H9 (cell line): ENCODE data around the gene SPCS2. TPM values are rescaled to one million over a fixed set of nuclear protein-coding genes. Genes with fewer than 3 reads are reported as not detected.

ENCODE experiments used
- DNase-seq: peaks from one replicate; pipeline ENCODE4 v3.0.0-alpha.2; 2017
- H2AFZ ChIP-seq: one replicate; pipeline ENCODE4 v1.6.1; 2013; ENCODE audit warnings: mild to moderate bottlenecking, low read length, control low read depth, moderate library complexity
- H2AK5ac ChIP-seq: 2 replicates; pipeline ENCODE4 v1.6.1; 2013; ENCODE audit warnings: low read length, control low read depth, mixed read lengths; ENCODE audit not compliant: insufficient read length
- H2BK120ac ChIP-seq: one replicate; pipeline ENCODE4 v1.6.1; 2013; ENCODE audit warnings: low read depth, mild to moderate bottlenecking, low read length, control low read depth, inconsistent platforms; ENCODE audit not compliant: poor library complexity, severe bottlenecking
- H2BK12ac ChIP-seq: 2 replicates; pipeline ENCODE4 v1.6.1; 2013; ENCODE audit warnings: low read length, control low read depth, mixed read lengths, low read depth; ENCODE audit not compliant: insufficient read length
- H2BK15ac ChIP-seq: 2 replicates; pipeline ENCODE4 v1.6.1; 2013; ENCODE audit warnings: low read depth, low read length, control low read depth
- H2BK20ac ChIP-seq: one replicate; pipeline ENCODE4 v1.6.1; 2013; ENCODE audit warnings: low read depth, mild to moderate bottlenecking, low read length, control low read depth, inconsistent platforms; ENCODE audit not compliant: poor library complexity, severe bottlenecking
- H2BK5ac ChIP-seq: 2 replicates; pipeline ENCODE4 v1.6.1; 2013; ENCODE audit warnings: low read length, control low read depth, mixed read lengths; ENCODE audit not compliant: insufficient read length
- H3K14ac ChIP-seq: 2 replicates; pipeline ENCODE4 v1.6.1; 2013; ENCODE audit warnings: low read length, control low read depth; ENCODE audit not compliant: insufficient read depth
- H3K18ac ChIP-seq: 2 replicates; pipeline ENCODE4 v1.6.1; 2013; ENCODE audit warnings: low read depth, mild to moderate bottlenecking, mixed read lengths, low read length, control low read depth; ENCODE audit not compliant: insufficient read length
- H3K23ac ChIP-seq: 2 replicates; pipeline ENCODE4 v1.6.1; 2013; ENCODE audit warnings: low read length, control low read depth, mixed read lengths, low read depth; ENCODE audit not compliant: insufficient read length
- H3K23me2 ChIP-seq: 2 replicates; pipeline ENCODE4 v1.6.1; 2013; ENCODE audit warnings: low read depth, mild to moderate bottlenecking, mixed read lengths, low read length, control low read depth; ENCODE audit not compliant: insufficient read length, poor library complexity, severe bottlenecking
- H3K27ac ChIP-seq: 2 replicates; pipeline ENCODE4 v1.5.1; 2013; ENCODE audit warnings: low read length, control low read depth, mixed read lengths, low read depth; ENCODE audit not compliant: insufficient read length
- H3K27me3 ChIP-seq: 2 replicates; pipeline ENCODE4 v1.6.1; 2013; ENCODE audit warnings: low read length, control low read depth, inconsistent platforms; ENCODE audit not compliant: insufficient read depth
- H3K4ac ChIP-seq: 2 replicates; pipeline ENCODE4 v1.6.1; 2013; ENCODE audit warnings: low read depth, mild to moderate bottlenecking, control low read depth, inconsistent platforms, low read length, moderate library complexity
- H3K4me1 ChIP-seq: 2 replicates; pipeline ENCODE4 v1.6.1; 2013; ENCODE audit warnings: low read length, control low read depth, inconsistent platforms; ENCODE audit not compliant: insufficient read depth
- H3K4me2 ChIP-seq: 2 replicates; pipeline ENCODE4 v1.6.1; 2013; ENCODE audit warnings: low read length, control low read depth, mixed read lengths; ENCODE audit not compliant: insufficient read length, insufficient read depth
- H3K56ac ChIP-seq: 2 replicates; pipeline ENCODE4 v1.6.1; 2013; ENCODE audit warnings: low read depth, mild to moderate bottlenecking, mixed read lengths, low read length, control low read depth; ENCODE audit not compliant: insufficient read length
- H3K79me1 ChIP-seq: 2 replicates; pipeline ENCODE4 v1.6.1; 2013; ENCODE audit warnings: low read depth, mild to moderate bottlenecking, moderate library complexity, low read length, control low read depth, inconsistent platforms; ENCODE audit not compliant: insufficient read depth, poor library complexity, severe bottlenecking
- H3K79me2 ChIP-seq: 2 replicates; pipeline ENCODE4 v1.6.1; 2013; ENCODE audit warnings: low read length, control low read depth, inconsistent platforms; ENCODE audit not compliant: insufficient read depth
- H3K9ac ChIP-seq: 2 replicates; pipeline ENCODE4 v1.6.1; 2013; ENCODE audit warnings: low read length, control low read depth, mixed read lengths; ENCODE audit not compliant: insufficient read length; ENCODE audit errors: extremely low read depth
- H3K9me3 ChIP-seq: one replicate; pipeline ENCODE4 v1.6.1; 2013; ENCODE audit warnings: low read depth, low read length, inconsistent platforms; ENCODE audit not compliant: control insufficient read depth
- H3T11ph ChIP-seq: one replicate; pipeline ENCODE4 v1.6.1; 2013; ENCODE audit warnings: mild to moderate bottlenecking, low read length, control low read depth, inconsistent platforms
- H4K20me1 ChIP-seq: one replicate; pipeline ENCODE4 v1.6.1; 2013; ENCODE audit not compliant: control insufficient read depth, insufficient read length, insufficient read depth
- H4K5ac ChIP-seq: 2 replicates; pipeline ENCODE4 v1.6.1; 2013; ENCODE audit warnings: low read depth, mild to moderate bottlenecking, mixed read lengths, low read length, control low read depth; ENCODE audit not compliant: insufficient read length
- H4K8ac ChIP-seq: replicated peaks from 2 replicates; pipeline ENCODE4 v1.6.1; 2013; ENCODE audit warnings: low read length, control low read depth, mixed read lengths, low read depth; ENCODE audit not compliant: insufficient read length
- H4K91ac ChIP-seq: 2 replicates; pipeline ENCODE4 v1.6.1; 2013; ENCODE audit warnings: low read depth, mild to moderate bottlenecking, moderate library complexity, mixed read lengths, low read length, control low read depth; ENCODE audit not compliant: insufficient read length
- H3K27ac Mint-ChIP-seq, 3 experiments: 2 replicates in 2 of 3; 3 replicates in 1 of 3; pipeline ENCODE4 v1.8.0; 2020 to 2021; ENCODE audit warnings: mixed read lengths in 3 of 3, mild to moderate bottlenecking in 1 of 3, moderate library complexity in 1 of 3
- H3K27me3 Mint-ChIP-seq: 2 replicates; pipeline ENCODE4 v1.8.0; 2021; ENCODE audit warnings: low read depth, mild to moderate bottlenecking, moderate library complexity, mixed read lengths
- H3K36me3 Mint-ChIP-seq, 3 experiments: 2 replicates in 2 of 3; 3 replicates in 1 of 3; pipeline ENCODE4 v1.8.0; 2020 to 2021; ENCODE audit warnings: low read depth in 3 of 3, mixed read lengths in 3 of 3; ENCODE audit not compliant: insufficient read depth in 1 of 3
- H3K4me1 Mint-ChIP-seq, 2 experiments: 2 replicates each; pipeline ENCODE4 v1.8.0; 2020; ENCODE audit warnings: mixed read lengths in 2 of 2
- H3K4me3 Mint-ChIP-seq, 2 experiments: 2 replicates in 1 of 2; 3 replicates in 1 of 2; pipeline ENCODE4 v1.8.0; 2020 to 2021; ENCODE audit warnings: mild to moderate bottlenecking in 2 of 2, mixed read lengths in 2 of 2, moderate library complexity in 1 of 2
- H3K9me3 Mint-ChIP-seq, 2 experiments: 2 replicates in 1 of 2; 3 replicates in 1 of 2; pipeline ENCODE4 v1.8.0; 2020; ENCODE audit warnings: mild to moderate bottlenecking in 2 of 2, mixed read lengths in 2 of 2, moderate library complexity in 1 of 2
- CTCF ChIP-seq: fragments of 200-600 bp; sonication (generic); conservative IDR thresholded peaks from 3 replicates; pipeline ENCODE4 v1.8.0; 2021; ENCODE audit warnings: antibody characterized with exemption, mild to moderate bottlenecking
- WGBS: extraction: QIAGEN DNeasy Blood & Tissue Kit; methylation state at CpG from one replicate; pipeline ENCODE4 v1.1.7; 2013; ENCODE audit warnings: missing lambda C conversion rate, low lambda C conversion rate, mixed read lengths; ENCODE audit not compliant: insufficient read length; ENCODE audit errors: extremely low coverage; 5-methylcytosine and 5-hydroxymethylcytosine counted together
- total RNA-seq: library from RNA; stranded (reverse); gene quantifications from 2 replicates; pipeline ENCODE4 v1.2.1, GENCODE V29; 2021

Gene SPCS2
- total RNA-seq, 1 experiment from 2014 or later = 144 TPM

- Histone ChIP-seq H3K14ac (no peak overlapping the region), H3K79me1 (no peaks in the 10 kb centered on the region), H2BK120ac (no peak overlapping the region), H2BK5ac (no peak overlapping the region), H3K23ac (no peak overlapping the region), H3K4ac (no peak overlapping the region), H3K56ac (no peak overlapping the region), H4K20me1 (no peaks in the 10 kb centered on the region), H2AK5ac (no peak overlapping the region), H4K91ac (no peak overlapping the region), H3K9ac (no peak overlapping the region), H2BK15ac (no peak overlapping the region), H3K18ac (no peak overlapping the region), H3K23me2 (no peaks in the 10 kb centered on the region), H3K9me3 (no peaks in the 10 kb centered on the region), H3K27ac (no peak overlapping the region), H4K5ac (no peak overlapping the region), H3K4me1 (no peaks in the 10 kb centered on the region), H3K4me2 (no peak overlapping the region), H4K8ac (no peak overlapping the region), H3T11ph (no peak overlapping the region), H2AFZ (no peak overlapping the region), H3K27me3 (no peaks in the 10 kb centered on the region), H2BK20ac (no peak overlapping the region), H3K79me2 (no peaks in the 10 kb centered on the region), H2BK12ac (no peak overlapping the region)
- H3K4me1 Mint-ChIP-seq = no peaks in the 10 kb centered on the region
- DNase-seq = no peak
- no CpG with 5 or more reads among the region's 3 CpGs for WGBS
- H3K27me3 Mint-ChIP-seq = no peaks in the 10 kb centered on the region
- H3K4me3 Mint-ChIP-seq = no peak overlapping the region
- H3K36me3 Mint-ChIP-seq = peaks cover 10 to 24% (median 21%) of the 10 kb centered on the region in 3 experiments
- TF ChIP-seq CTCF = no peak
- peaks cover 17 to 26% of the 10 kb centered on the region in 2 experiments for H3K9me3 Mint-ChIP-seq
- H3K27ac Mint-ChIP-seq = no peak overlapping the region; a peak in 1 of 7 replicates
These were observed 43.7 kb upstream of the SPCS2 start for GRCh38 chr11:74905326-74905725.
